ENCODE data around the gene SCTR. TPM values are rescaled to one million over a fixed set of nuclear protein-coding genes. Genes with fewer than 3 reads are reported as not detected.

SCTR gene
- total and polyA plus RNA-seq, 4 donors = 0.10 to 1.8 (median 0.93) TPM

DNA sequence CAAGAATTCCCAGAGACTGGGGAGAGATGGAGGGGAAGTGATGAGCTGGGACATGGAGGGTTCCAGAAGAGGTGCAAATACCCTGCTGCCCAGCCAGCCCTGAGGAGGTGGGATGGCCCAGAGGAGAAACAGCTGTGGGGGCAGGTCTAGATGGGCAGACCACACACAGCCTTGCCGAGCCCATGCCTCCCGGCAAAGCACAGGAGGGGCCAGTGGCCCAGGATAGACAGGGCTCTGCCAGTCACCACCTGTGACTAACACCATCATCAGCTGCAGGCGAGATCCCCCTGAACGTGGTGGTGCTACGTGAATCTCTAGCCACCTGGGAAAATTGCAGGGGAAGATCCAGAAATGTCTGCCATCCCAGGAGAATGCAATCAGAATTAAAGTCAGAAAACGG lies 39.4 kb downstream of the SCTR start:
- Histone ChIP-seq H3K4me1 (ENCODE audit: control insufficient read depth, insufficient read depth, low read length) (peaks cover 8% of the 10 kb centered on the region), H3K36me3 (ENCODE audit: control insufficient read depth, insufficient read depth, low read length) (no peaks in the 10 kb centered on the region), H3K9me3 (ENCODE audit: control insufficient read depth, insufficient read depth, low read length) (no peaks in the 10 kb centered on the region), H3K27ac (ENCODE audit: low read depth, low read length) (no peak overlapping the region), H3K27me3 (ENCODE audit: control insufficient read depth, insufficient read depth, low read length) (no peaks in the 10 kb centered on the region), H3K4me3 (ENCODE audit: low read depth, low read length) (no peak overlapping the region)
- WGBS (ENCODE audit: insufficient coverage) = 69% methylated on average over 6 of the region's 6 CpGs
- DNase-seq (ENCODE audit: low read depth in 4 of 6, low spot score in 6 of 6) = no peak

DNA sequence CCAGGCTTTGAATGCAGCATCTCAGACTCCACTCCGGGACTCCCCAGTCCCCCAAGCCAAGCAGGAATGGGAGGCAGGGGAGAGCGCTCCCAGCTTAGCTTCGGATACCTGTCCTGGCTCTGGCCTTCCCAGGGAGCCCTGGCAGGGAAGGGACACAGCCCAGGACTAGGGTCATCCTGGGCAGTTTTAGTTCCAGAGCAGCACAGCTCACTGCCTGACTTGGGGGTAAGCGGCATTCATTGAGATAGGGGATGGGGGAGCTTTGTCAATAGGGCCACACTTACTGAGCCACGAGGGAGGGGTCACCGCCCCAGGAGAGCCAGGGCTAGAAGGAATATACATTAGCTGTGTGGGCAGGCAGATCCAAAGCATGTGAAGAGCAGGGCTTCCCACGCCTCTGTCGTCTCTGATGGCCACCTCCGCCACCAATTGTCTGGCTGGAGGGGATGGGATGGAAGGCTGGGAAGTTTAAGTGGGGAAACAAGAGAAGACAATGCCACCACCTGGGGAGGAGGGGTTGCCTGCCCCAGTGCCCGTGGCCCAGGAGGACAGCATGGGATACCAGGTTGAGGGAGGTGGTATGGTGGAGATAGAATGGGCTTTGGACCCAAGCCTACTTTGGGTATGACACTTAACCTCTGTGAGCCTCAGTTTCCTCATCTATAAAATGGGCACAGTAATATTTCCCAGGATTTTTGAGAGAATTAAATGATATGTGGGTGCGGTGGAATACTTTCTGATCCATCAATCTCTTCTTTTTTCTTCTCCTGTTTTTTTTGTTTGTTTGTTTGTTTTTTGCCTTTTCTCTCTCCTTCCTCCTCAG lies 40.2 kb downstream of the SCTR start:
- WGBS (ENCODE audit: insufficient coverage) = 89% methylated on average over 9 of the region's 11 CpGs
- Histone ChIP-seq H3K27ac (ENCODE audit: low read depth, low read length) (no peak overlapping the region), H3K9me3 (ENCODE audit: control insufficient read depth, insufficient read depth, low read length) (no peaks in the 10 kb centered on the region), H3K4me1 (ENCODE audit: control insufficient read depth, insufficient read depth, low read length) (peaks cover 8% of the 10 kb centered on the region), H3K27me3 (ENCODE audit: control insufficient read depth, insufficient read depth, low read length) (no peaks in the 10 kb centered on the region), H3K4me3 (ENCODE audit: low read depth, low read length) (no peak overlapping the region), H3K36me3 (ENCODE audit: control insufficient read depth, insufficient read depth, low read length) (no peaks in the 10 kb centered on the region)
- no peak for DNase-seq (ENCODE audit: low read depth in 4 of 6, low spot score in 6 of 6)

DNA sequence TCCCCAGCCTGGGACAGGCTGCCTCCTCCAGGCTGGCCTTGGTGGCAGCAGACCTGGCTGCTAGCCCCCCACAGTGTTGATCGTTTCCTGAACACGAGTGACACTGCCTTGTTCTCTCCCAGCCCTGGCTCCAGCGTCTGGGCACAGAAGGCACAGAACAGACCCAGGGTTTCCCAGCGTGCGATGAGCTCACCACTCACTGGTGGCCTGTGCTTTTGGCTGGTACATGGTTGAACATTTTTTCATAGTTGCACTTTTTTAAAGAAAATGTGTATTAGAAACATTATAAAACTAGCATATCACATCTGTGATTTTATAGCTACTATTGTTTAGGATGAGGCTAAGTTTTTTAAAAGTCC lies 40.9 kb downstream of the SCTR start:
- 52% methylated on average over 3 of the region's 5 CpGs for WGBS (ENCODE audit: insufficient coverage)
- H3K27me3 ChIP-seq (ENCODE audit: control insufficient read depth, insufficient read depth, low read length) = no peaks in the 10 kb centered on the region
- no peak overlapping the region for H3K4me3 ChIP-seq (ENCODE audit: low read depth, low read length)
- H3K36me3 ChIP-seq (ENCODE audit: control insufficient read depth, insufficient read depth, low read length) = no peaks in the 10 kb centered on the region
- no peaks in the 10 kb centered on the region for H3K9me3 ChIP-seq (ENCODE audit: control insufficient read depth, insufficient read depth, low read length)
- no peak overlapping the region for H3K27ac ChIP-seq (ENCODE audit: low read depth, low read length)
- peaks cover 8% of the 10 kb centered on the region for H3K4me1 ChIP-seq (ENCODE audit: control insufficient read depth, insufficient read depth, low read length)
- no peak for DNase-seq (ENCODE audit: low read depth in 4 of 6, low spot score in 6 of 6)

DNA sequence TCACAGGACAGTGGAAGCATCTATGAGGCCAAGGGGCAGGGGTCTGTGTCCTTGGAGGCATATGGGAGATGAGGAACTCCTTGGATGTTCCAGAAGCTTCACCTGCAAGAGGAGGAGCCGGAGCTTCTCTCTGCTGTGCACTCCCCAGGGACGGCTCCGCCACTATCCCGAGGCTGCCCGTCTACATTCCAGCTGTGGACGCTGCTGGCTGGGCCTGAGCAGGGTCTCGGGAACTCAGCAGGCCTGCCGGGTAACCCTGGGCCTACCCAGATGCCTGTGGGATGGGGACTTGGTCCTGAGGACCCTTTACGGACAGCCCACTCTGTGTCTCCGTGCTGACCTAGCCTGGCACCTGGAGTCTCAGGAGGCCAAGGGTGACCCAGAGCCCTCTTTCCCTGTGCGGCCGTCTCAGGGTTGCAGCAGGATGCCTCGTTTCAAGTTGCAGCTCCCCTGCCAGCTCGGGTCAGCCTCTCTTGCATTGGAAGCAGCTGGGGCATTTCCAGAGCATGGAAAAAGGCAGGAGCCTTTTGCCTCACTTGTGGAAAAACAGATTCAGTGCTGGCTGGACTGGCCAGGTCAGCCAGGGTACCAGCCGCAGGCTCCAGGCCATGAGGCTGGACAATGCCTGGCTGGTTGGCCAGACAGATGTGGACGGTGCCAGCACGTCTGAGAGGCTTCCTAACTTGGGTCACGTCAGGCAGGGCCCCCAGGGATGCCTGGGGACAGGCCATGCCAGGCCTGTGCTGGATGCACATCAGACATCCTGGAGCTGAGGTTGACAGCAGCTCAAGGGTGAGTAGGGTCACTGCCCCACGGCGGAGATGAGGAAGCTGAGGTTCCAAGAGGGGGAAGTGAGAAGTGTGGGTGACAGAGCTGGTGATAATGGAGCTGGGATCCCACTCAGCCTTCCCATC lies 41.5 kb downstream of the SCTR start:
- H3K9me3 ChIP-seq (ENCODE audit: control insufficient read depth, insufficient read depth, low read length) = no peaks in the 10 kb centered on the region
- no peaks in the 10 kb centered on the region for H3K36me3 ChIP-seq (ENCODE audit: control insufficient read depth, insufficient read depth, low read length)
- WGBS (ENCODE audit: insufficient coverage) = 58% methylated on average over 18 of the region's 20 CpGs
- DNase-seq (ENCODE audit: low read depth in 4 of 6, low spot score in 6 of 6) = no peak
- H3K27me3 ChIP-seq (ENCODE audit: control insufficient read depth, insufficient read depth, low read length) = no peaks in the 10 kb centered on the region
- H3K4me3 ChIP-seq (ENCODE audit: low read depth, low read length) = no peak overlapping the region
- peaks cover 8% of the 10 kb centered on the region for H3K4me1 ChIP-seq (ENCODE audit: control insufficient read depth, insufficient read depth, low read length)
- H3K27ac ChIP-seq (ENCODE audit: low read depth, low read length) = no peak overlapping the region

DNA sequence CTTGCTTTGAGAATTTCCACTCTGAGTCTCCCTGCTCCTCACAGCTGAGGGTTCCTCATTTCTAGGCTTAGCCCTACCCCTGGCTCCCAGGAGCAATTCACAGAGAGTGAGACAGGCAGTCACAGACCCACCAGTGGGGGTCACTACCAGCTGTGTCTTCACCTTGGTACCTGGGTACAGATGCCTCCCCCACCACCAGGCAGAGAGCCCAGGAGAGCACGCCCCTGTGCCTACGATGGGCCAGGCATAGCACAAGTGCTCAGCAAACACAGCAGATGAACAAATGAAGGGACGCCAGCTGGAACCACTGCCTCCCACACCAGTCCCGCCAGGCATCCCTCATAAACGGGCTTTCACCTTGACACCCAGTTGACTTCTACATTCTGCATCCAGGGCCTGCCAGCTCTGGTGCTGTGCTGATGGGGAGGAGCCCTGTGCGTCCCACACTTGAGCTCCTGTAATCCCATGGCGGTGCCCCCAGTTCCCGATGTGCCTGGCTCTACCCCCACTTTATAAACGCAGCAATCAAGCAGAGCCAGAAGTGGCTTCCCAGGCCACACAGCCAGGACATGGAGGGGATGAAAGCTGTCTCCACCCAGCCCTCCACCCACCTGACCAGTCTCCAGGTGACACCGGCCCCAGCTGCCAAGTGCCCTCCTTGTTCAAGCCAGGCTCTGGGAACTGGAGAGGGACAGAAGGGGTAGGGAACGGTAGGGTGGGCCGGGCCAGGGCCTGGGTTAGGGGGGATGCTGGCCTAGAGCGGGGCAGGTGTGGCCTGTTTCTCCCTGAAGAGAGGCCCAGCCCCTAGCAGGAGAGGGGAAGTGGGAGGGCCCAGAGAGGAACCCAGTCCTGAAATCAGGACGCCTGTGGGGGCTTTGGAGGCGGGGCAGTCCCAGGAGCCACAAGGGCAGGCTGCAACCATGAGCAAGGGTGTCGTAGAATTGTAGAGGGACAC lies 42.5 kb downstream of the SCTR start:
- H3K9me3 ChIP-seq (ENCODE audit: control insufficient read depth, insufficient read depth, low read length) = no peaks in the 10 kb centered on the region
- 83% methylated on average over 15 of the region's 16 CpGs for WGBS (ENCODE audit: insufficient coverage)
- H3K36me3 ChIP-seq (ENCODE audit: control insufficient read depth, insufficient read depth, low read length) = no peaks in the 10 kb centered on the region
- no peak for DNase-seq (ENCODE audit: low read depth in 4 of 6, low spot score in 6 of 6)
- no peak overlapping the region for H3K27ac ChIP-seq (ENCODE audit: low read depth, low read length)
- peaks cover 10% of the 10 kb centered on the region for H3K4me1 ChIP-seq (ENCODE audit: control insufficient read depth, insufficient read depth, low read length)
- peaks cover 2% of the 10 kb centered on the region for H3K27me3 ChIP-seq (ENCODE audit: control insufficient read depth, insufficient read depth, low read length)
- H3K4me3 ChIP-seq (ENCODE audit: low read depth, low read length) = no peak overlapping the region

DNA sequence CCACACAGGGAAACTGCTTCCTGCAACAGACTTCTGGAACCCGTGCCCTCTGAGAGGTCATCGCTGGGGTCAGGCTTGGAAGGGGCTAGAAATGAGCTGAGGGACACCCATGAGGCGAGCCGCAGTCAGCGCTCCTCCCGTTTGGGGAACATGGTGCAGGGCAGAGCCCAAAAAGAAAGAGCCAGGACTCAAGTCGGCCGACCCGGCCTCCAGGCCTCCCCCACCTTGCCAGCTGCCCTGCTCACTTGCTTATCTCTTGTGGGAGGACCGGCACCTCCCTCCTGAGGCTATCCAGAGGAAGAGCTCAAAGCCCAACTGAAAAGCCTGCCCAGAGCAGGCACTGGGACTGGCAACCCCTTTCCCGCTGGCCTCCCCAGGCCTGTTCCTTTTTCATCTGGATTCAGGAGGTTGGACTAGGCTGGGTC lies 43.6 kb downstream of the SCTR start:
- Histone ChIP-seq H3K4me3 (ENCODE audit: low read depth, low read length) (no peak overlapping the region), H3K4me1 (ENCODE audit: control insufficient read depth, insufficient read depth, low read length) (peaks cover 21% of the 10 kb centered on the region), H3K36me3 (ENCODE audit: control insufficient read depth, insufficient read depth, low read length) (no peaks in the 10 kb centered on the region), H3K27me3 (ENCODE audit: control insufficient read depth, insufficient read depth, low read length) (peaks cover 2% of the 10 kb centered on the region), H3K9me3 (ENCODE audit: control insufficient read depth, insufficient read depth, low read length) (no peaks in the 10 kb centered on the region), H3K27ac (ENCODE audit: low read depth, low read length) (no peak overlapping the region)
- 91% methylated on average over 11 of the region's 11 CpGs for WGBS (ENCODE audit: insufficient coverage)
- DNase-seq (ENCODE audit: low read depth in 4 of 6, low spot score in 6 of 6) = no peak

DNA sequence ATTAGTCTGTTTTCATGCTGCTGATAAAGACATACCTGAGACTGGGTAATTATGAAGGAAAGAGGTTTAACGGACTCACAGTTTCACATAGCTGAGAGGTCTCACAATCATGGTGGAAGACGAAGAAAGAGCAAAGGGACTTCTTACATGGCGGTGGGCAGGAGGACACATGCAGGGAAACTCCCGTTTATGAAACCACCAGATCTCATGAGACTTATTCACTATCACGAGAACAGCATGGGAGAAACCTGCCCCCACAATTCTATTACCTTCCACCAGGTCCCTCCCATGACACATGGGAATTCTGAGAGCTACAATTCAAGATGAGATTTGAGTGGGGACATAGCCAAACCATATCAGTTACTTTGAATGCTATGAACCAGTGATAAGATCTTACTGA lies 44.1 kb downstream of the SCTR start:
- Histone ChIP-seq H3K4me3 (ENCODE audit: low read depth, low read length) (no peak overlapping the region), H3K9me3 (ENCODE audit: control insufficient read depth, insufficient read depth, low read length) (no peaks in the 10 kb centered on the region), H3K27ac (ENCODE audit: low read depth, low read length) (no peak overlapping the region), H3K27me3 (ENCODE audit: control insufficient read depth, insufficient read depth, low read length) (peaks cover 2% of the 10 kb centered on the region), H3K36me3 (ENCODE audit: control insufficient read depth, insufficient read depth, low read length) (no peaks in the 10 kb centered on the region), H3K4me1 (ENCODE audit: control insufficient read depth, insufficient read depth, low read length) (peaks cover 21% of the 10 kb centered on the region)
- no peak for DNase-seq (ENCODE audit: low read depth in 4 of 6, low spot score in 6 of 6)
- no CpG with 5 or more reads among the region's 5 CpGs for WGBS (ENCODE audit: insufficient coverage)

DNA sequence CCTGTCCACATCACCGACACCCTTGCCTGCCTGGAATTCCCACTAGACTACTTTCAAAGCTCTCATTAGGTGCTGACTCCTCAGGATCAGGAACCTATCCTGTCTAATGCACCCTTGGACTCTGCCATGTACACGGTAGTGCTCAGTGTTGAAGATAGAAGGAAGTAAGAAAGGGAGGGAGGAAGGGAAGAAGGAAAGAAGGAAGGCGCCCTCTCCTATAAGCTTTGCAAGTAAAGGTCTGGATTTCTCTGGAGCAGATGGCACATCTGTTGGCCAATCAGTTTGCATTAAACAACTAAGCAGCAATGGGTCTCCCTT lies 45.3 kb downstream of the SCTR start:
- WGBS (ENCODE audit: insufficient coverage) = 100% methylated on average over 3 of the region's 3 CpGs
- H3K36me3 ChIP-seq (ENCODE audit: control insufficient read depth, insufficient read depth, low read length) = no peaks in the 10 kb centered on the region

More for the DNA sequence above, 45.3 kb downstream of the SCTR start:
- no peak for DNase-seq (ENCODE audit: low read depth in 4 of 6, low spot score in 6 of 6)
- Histone ChIP-seq H3K4me1 (ENCODE audit: control insufficient read depth, insufficient read depth, low read length) (peaks cover 25% of the 10 kb centered on the region), H3K27ac (ENCODE audit: low read depth, low read length) (no peak overlapping the region), H3K9me3 (ENCODE audit: control insufficient read depth, insufficient read depth, low read length) (no peaks in the 10 kb centered on the region), H3K27me3 (ENCODE audit: control insufficient read depth, insufficient read depth, low read length) (peaks cover 2% of the 10 kb centered on the region), H3K4me3 (ENCODE audit: low read depth, low read length) (no peak overlapping the region)

Measured in spinal cord (tissue), 10 donors.